SKM-1 treated with dmso at 0.1 percent for 144 hours (cell line): Measurements from ENCODE around the gene S100A9.
"Not testable (repeated sequence)": the region's sequence is repeated elsewhere in the genome, so short reads cannot be mapped to it uniquely, and the experiment has no call there.

Experiments used
- DNase-seq: peaks from one replicate; lab custom pipeline; 2025; ENCODE audit not compliant: unreplicated experiment; lab: John Stamatoyannopoulos, UW

Gene S100A9

GRCh38 chr1:153357853-153358690 lies at the start of gene S100A9:
S100A9 (plus strand) TSS chr1:153357854; CDS start chr1:153358284, 430 bp downstream.
- peak; percentile 78 for DNase-seq

- no peak for DNase-seq
Measured at GRCh38 chr1:153308540-153308939, 49.1 kb upstream of the S100A9 start.

GRCh38 chr1:153309441-153309840 lies 48.2 kb upstream of the S100A9 start:
- no peak for DNase-seq

DNA sequence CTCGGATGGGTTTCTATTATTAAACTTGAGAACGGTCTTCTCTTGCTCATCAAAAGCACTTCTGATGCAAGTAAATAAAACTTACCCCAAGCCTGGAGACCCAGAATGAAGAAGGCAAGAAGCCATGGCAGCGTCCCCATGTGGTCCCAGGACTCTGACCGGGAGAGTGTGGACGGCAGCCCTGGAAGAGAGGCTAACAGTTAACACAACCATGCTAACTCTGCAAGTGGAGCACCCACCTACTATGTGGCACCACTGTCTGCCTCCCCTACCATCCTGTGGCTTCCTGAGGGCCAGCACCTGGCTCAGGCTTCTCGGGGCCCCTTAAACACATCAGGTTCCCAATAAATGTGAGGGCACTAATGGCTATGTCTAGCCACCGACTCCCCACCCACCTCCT lies 47.1 kb upstream of the S100A9 start:
- DNase-seq = no peak

- no peak for DNase-seq
Measured at GRCh38 chr1:153312570-153313186, 45.0 kb upstream of the S100A9 start, which contains the start of gene PGLYRP3. PGLYRP3 (minus strand) TSS chr1:153312952; CDS start chr1:153310665, 2,287 bp downstream.

- no peak for DNase-seq
Measured at GRCh38 chr1:153313288-153313687, 44.4 kb upstream of the S100A9 start.

GRCh38 chr1:153314388-153314787 lies 43.3 kb upstream of the S100A9 start:
- not testable (repeated sequence) for DNase-seq

- not testable (repeated sequence) for DNase-seq
Measured at GRCh38 chr1:153316013-153316412, 41.6 kb upstream of the S100A9 start.

GRCh38 chr1:153318145-153318544 lies 39.5 kb upstream of the S100A9 start:
- DNase-seq = not testable (repeated sequence)

GRCh38 chr1:153322568-153322967 lies 35.1 kb upstream of the S100A9 start:
- no peak for DNase-seq

GRCh38 chr1:153324912-153325311 lies 32.7 kb upstream of the S100A9 start:
- no peak for DNase-seq

- DNase-seq = no peak
Measured at GRCh38 chr1:153333902-153334301, 23.8 kb upstream of the S100A9 start.

DNA sequence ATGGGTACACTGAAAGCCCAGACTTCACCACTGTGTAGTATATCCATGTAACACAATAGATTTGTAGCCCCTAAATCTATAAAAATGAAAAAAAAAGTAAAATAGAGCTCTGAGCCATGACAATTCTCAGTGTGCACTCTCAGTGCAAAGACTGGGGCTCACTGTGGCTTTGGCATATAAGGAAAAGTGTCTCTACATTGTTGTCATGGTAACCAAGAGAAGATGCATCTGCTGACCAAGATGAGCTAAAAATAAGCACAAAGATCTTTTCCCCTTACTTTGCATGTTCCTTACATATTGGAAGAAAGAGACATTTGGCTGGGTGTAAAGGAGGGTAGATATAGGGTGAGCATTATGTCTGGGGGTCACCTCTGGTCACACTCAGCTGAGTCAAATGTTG lies 21.0 kb upstream of the S100A9 start:
- no peak for DNase-seq

GRCh38 chr1:153337980-153338853 lies 19.4 kb upstream of the S100A9 start:
- DNase-seq = no peak

- no peak for DNase-seq
Measured at GRCh38 chr1:153339802-153340201, 17.9 kb upstream of the S100A9 start.

DNA sequence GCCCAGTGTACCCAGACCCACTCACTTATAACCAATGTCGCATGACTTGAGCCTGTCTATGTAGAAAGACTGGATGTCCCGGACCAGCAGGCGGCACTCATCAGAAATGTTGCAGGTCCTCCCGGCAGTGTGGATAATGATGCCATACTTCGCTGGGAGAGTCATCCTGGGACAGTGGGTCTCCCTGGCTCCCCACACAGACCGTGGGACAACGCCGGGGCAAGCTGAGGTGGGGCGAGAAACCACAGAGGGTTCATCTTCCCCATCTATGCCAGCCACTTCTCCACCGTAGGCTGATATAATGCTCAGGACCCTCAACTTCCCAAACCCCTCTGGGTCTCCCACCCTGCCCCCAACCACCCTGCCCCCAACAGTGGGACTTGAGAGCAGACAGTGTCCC lies 17.3 kb upstream of the S100A9 start:
- DNase-seq = no peak

- no peak for DNase-seq
Measured at GRCh38 chr1:153341431-153341934, 16.2 kb upstream of the S100A9 start.

GRCh38 chr1:153342178-153342577 lies 15.5 kb upstream of the S100A9 start:
- DNase-seq = no peak

GRCh38 chr1:153343040-153343681 lies 14.5 kb upstream of the S100A9 start:
- no peak for DNase-seq

- DNase-seq = no peak
Measured at GRCh38 chr1:153343811-153344717, 13.6 kb upstream of the S100A9 start.
